Adrenal gland (tissue), 12 donors: Measurements from ENCODE around the gene ENTREP1. TPM values are rescaled to one million over a fixed set of nuclear protein-coding genes. Genes with fewer than 3 reads are reported as not detected.
"Not testable (repeated sequence)": the region's sequence is repeated elsewhere in the genome, so short reads cannot be mapped to it uniquely, and the experiment has no call there.

Experiments used
- DNase-seq, 7 donors: peaks; one replicate each; pipeline ENCODE4 v3.0.0-alpha.2; 2019 to 2020
- H3K27ac ChIP-seq, 5 donors: fragments of 200-600 bp; sonication (generic) in 4 of 5; 1 replicate in 3 of 5; 2 replicates in 2 of 5; pipeline versions ENCODE4 v1.5.1 to v1.8.0; 2016 to 2020; ENCODE audit warnings: mild to moderate bottlenecking in 1 of 5
- H3K27me3 ChIP-seq: fragments of 200-600 bp; 2 replicates; pipeline ENCODE4 v1.8.0; 2021
- H3K36me3 ChIP-seq, 2 donors: fragments of 200-600 bp; replicated peaks in 1 of 2; 1 replicate in 1 of 2; 2 replicates in 1 of 2; pipeline versions ENCODE4 v1.5.1 to v1.8.0; 2018 to 2022
- H3K4me1 ChIP-seq, 2 donors: fragments of 200-600 bp; replicated peaks in 1 of 2; 1 replicate in 1 of 2; 2 replicates in 1 of 2; pipeline versions ENCODE4 v1.5.1 to v1.8.0; 2018 to 2021
- H3K4me3 ChIP-seq, 4 donors: fragments of 200-600 bp; sonication (generic) in 3 of 4; one replicate each; pipeline ENCODE4 v1.5.1; 2016 to 2018
- H3K9me3 ChIP-seq, 3 donors: fragments of 200-600 bp; sonication (generic) in 1 of 3; replicated peaks in 1 of 3; 1 replicate in 2 of 3; 2 replicates in 1 of 3; pipeline versions ENCODE4 v1.5.1 to v1.8.0; 2016 to 2021
- CTCF ChIP-seq, 6 experiments: fragments of 450-650 bp in 4 of 6; fragments of 200-600 bp in 2 of 6; sonication (generic) in 1 of 6; IDR thresholded peaks; 1 replicate in 5 of 6; 2 replicates in 1 of 6; pipeline versions ENCODE4 v1.5.1 to v1.8.0; 2016 to 2021; ENCODE audit warnings: antibody characterized with exemption in 6 of 6, mild to moderate bottlenecking in 2 of 6, moderate library complexity in 1 of 6
- POLR2A ChIP-seq, 2 donors: fragments of 450-650 bp; IDR thresholded peaks; one replicate each; pipeline ENCODE4 v1.6.1; 2017; ENCODE audit warnings: antibody characterized with exemption in 2 of 2, mild to moderate bottlenecking in 2 of 2, moderate library complexity in 1 of 2
- WGBS, 4 donors: extraction: QIAGEN DNeasy Blood & Tissue Kit in 2 of 4; methylation state at CpG; one replicate each; pipeline versions ENCODE4 v1.1.5 to v1.1.7; 2013 to 2017; 5-methylcytosine and 5-hydroxymethylcytosine counted together
- intact Hi-C, 2 donors: fragments of 100-400 bp; cut with DNase I; formaldehyde crosslinking; loops; one replicate each; pipeline versions ENCODE4 v1.14.1 to v1.15.0; 2022 to 2023
- polyA plus RNA-seq, 3 donors: library from polyadenylated mRNA; stranded (reverse); fragments of 200-250 nt in 2 of 3; fragments of 350-450 nt in 1 of 3; fragmentation: Illumina TruSeq in 1 of 3; extraction: RNeasy Lipid Tissue Mini Kit (QIAGEN cat#74804) in 1 of 3; gene quantifications; one replicate each; pipeline ENCODE4 v1.2.3, GENCODE V29; 2013 to 2014
- total RNA-seq, 9 donors: library from RNA; depleted of rRNA in 4 of 9; stranded (reverse); fragments of >200 nt in 4 of 9; fragments of 120-200 nt in 1 of 9; fragmentation: NEBNext Ultra II Directional in 1 of 9; extraction: Animal tissue kit (Norgen Biotek cat#: 25700) in 1 of 9; gene quantifications; one replicate each; pipeline versions ENCODE4 v1.1.0 to v1.2.4, GENCODE V29; 2013 to 2023
- donor health status: healthy with polysubstance abuse.
- donor health status: Bipolar disorder and iron deficiency.
- donor health status: DM: yes; HTN: yes; CAD: no.
- donor health status: DM: no; HTN: no; CAD: no.
- donor health status: DM: no; HTN: no; CAD: no.
- donor health status: DM: yes; HTN: yes; CAD: no.

The ENTREP1 gene
- total and polyA plus RNA-seq, 12 donors = 2.5 to 13.7 (median 6.9) TPM

- Histone ChIP-seq H3K27ac (no peak overlapping the region), H3K27me3 (no peaks in the 10 kb centered on the region), H3K36me3 (no peaks in the 10 kb centered on the region), H3K9me3 (no peaks in the 10 kb centered on the region), H3K4me3 (no peak overlapping the region), H3K4me1 (peaks cover 14 to 15% of the 10 kb centered on the region in 2 donors)
- intact Hi-C loops = no loop called here
- 88 to 91% (median 91%) methylated on average over 5 of the region's 5 CpGs for WGBS, 4 donors
- no peak for DNase-seq
- no peak for TF ChIP-seq CTCF (IDR thresholded peaks at IDR 0.05)
- no peak for TF ChIP-seq POLR2A (IDR thresholded peaks at IDR 0.05)
Observed at GRCh38 chr9:69395718-69396117, 70.7 kb downstream of the ENTREP1 start.

- Histone ChIP-seq H3K36me3 (no peaks in the 10 kb centered on the region), H3K27ac (no peak overlapping the region), H3K9me3 (no peaks in the 10 kb centered on the region), H3K27me3 (no peaks in the 10 kb centered on the region), H3K4me3 (no peak overlapping the region), H3K4me1 (peaks cover 7 to 10% of the 10 kb centered on the region in 2 donors)
- 67 to 75% (median 73%) methylated on average over 2 of the region's 2 CpGs for WGBS, 4 donors
- DNase-seq = no peak
- TF ChIP-seq POLR2A (IDR thresholded peaks at IDR 0.05) (no peak), CTCF (IDR thresholded peaks at IDR 0.05) (no peak)
- intact Hi-C loops = no loop called here
Observed at GRCh38 chr9:69396759-69397158, 71.7 kb downstream of the ENTREP1 start.

GRCh38 chr9:69397384-69398214, 72.6 kb downstream of the ENTREP1 start:
- no peak for TF ChIP-seq CTCF (IDR thresholded peaks at IDR 0.05)
- TF ChIP-seq POLR2A (IDR thresholded peaks at IDR 0.05) = no peak
- 53 to 56% (median 54%) methylated on average over 11 to 12 of the region's 12 CpGs for WGBS, 4 donors
- intact Hi-C loops = no loop called here

GRCh38 chr9:69400470-69400869, 75.5 kb downstream of the ENTREP1 start:
- no peaks in the 10 kb centered on the region for H3K36me3 ChIP-seq
- H3K9me3 ChIP-seq = no peaks in the 10 kb centered on the region
- intact Hi-C loops = no loop called here
- no peak for TF ChIP-seq CTCF (IDR thresholded peaks at IDR 0.05)
- TF ChIP-seq POLR2A (IDR thresholded peaks at IDR 0.05) = no peak
- no peak overlapping the region for H3K27ac ChIP-seq
- no peak for DNase-seq
- H3K4me3 ChIP-seq = no peak overlapping the region
- 91 to 95% (median 93%) methylated on average over 1 of the region's 1 CpG for WGBS, 4 donors
- H3K27me3 ChIP-seq = no peaks in the 10 kb centered on the region
- H3K4me1 ChIP-seq = no peaks in the 10 kb centered on the region

More at GRCh38 chr9:69397384-69398214, 72.6 kb downstream of the ENTREP1 start:
- H3K27ac ChIP-seq = peak overlapping the region in 1 of 5 donors; percentile 26
- peak in 6 of 7 donors; percentile 37 to 63 (median 50) for DNase-seq
- peaks cover 0 to 1% of the 10 kb centered on the region in 2 donors for H3K4me1 ChIP-seq
- no peaks in the 10 kb centered on the region for H3K9me3 ChIP-seq
- H3K36me3 ChIP-seq = no peaks in the 10 kb centered on the region
- H3K4me3 ChIP-seq = no peak overlapping the region
- no peaks in the 10 kb centered on the region for H3K27me3 ChIP-seq

GRCh38 chr9:69409936-69410335, 84.9 kb downstream of the ENTREP1 start:
- H3K4me3 ChIP-seq, DNase-seq, H3K9me3 ChIP-seq, intact Hi-C loops, H3K36me3 ChIP-seq, H3K4me1 ChIP-seq, H3K27me3 ChIP-seq, H3K27ac ChIP-seq: not testable (repeated sequence)
- 84 to 94% (median 90%) methylated on average over 6 of the region's 6 CpGs for WGBS, 4 donors
